Esophagus muscularis mucosa (tissue), 3 donors: Measurements from ENCODE around the gene C13orf46.

ENCODE experiments used
- POLR2A ChIP-seq: fragments of 450-650 bp; IDR thresholded peaks from one replicate; pipeline ENCODE4 v1.6.1; 2017; ENCODE audit warnings: antibody characterized with exemption, moderate library complexity, mild to moderate bottlenecking, low read depth
- TF ChIP-seq, protein P1 (sequence below), 3 experiments: fragments of 200-600 bp in 2 of 3; fragments of 450-650 bp in 1 of 3; sonication (generic) in 2 of 3; IDR thresholded peaks; one replicate each; pipeline ENCODE4 v1.5.1; 2017 to 2019; ENCODE audit warnings: antibody characterized with exemption in 3 of 3, mild to moderate bottlenecking in 2 of 3, moderate library complexity in 1 of 3

GRCh38 chr13:113948034-113948742 is 25.7 kb downstream of the C13orf46 start:
- TF ChIP-seq, protein P1, sequence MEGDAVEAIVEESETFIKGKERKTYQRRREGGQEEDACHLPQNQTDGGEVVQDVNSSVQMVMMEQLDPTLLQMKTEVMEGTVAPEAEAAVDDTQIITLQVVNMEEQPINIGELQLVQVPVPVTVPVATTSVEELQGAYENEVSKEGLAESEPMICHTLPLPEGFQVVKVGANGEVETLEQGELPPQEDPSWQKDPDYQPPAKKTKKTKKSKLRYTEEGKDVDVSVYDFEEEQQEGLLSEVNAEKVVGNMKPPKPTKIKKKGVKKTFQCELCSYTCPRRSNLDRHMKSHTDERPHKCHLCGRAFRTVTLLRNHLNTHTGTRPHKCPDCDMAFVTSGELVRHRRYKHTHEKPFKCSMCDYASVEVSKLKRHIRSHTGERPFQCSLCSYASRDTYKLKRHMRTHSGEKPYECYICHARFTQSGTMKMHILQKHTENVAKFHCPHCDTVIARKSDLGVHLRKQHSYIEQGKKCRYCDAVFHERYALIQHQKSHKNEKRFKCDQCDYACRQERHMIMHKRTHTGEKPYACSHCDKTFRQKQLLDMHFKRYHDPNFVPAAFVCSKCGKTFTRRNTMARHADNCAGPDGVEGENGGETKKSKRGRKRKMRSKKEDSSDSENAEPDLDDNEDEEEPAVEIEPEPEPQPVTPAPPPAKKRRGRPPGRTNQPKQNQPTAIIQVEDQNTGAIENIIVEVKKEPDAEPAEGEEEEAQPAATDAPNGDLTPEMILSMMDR (IDR thresholded peaks at IDR 0.05) = no peak
- TF ChIP-seq POLR2A = no peak
